HG03135 (cell line): ENCODE measurements around the gene IGLON5.

Source experiments
- ATAC-seq: cut with Tn5 transposase; IDR thresholded peaks from one replicate; pipeline ENCODE4 v1.9.1; 2021; ENCODE audit warnings: mild to moderate bottlenecking, moderate library complexity; ENCODE audit not compliant: unreplicated experiment

IGLON5 gene

DNA sequence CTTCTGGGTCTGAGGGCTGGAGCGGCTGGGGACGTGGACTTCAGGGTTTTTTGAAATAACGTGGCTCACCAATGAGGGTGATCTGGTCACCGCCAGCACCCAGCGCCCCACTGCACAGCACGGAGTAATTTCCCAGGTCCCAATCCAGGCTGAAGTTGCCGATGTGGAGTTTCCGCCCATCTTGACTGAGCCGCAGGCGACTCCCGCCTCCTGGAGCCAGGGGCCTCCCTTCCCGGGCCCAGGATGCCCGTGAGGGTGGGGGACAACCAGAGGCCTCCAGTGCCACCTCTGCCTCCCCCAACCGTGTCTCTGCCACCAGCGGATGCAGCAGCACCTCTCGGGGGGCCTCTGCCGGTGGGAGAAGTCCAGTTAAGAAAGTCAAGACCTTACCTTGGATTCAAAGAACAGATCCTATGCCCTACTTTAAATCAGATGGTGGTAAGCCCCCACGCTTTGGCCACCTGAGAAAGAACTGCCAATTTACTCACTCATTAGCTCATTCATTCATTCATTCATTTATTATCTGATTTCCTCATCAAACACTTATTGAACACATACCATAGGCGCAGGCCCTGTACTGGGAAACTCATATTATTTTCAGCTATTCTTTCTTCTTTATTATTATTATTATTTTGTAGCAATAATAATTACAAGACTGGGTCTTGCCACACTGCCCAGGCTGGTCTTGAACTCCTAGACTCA lies 26.6 kb downstream of the IGLON5 start:
- ATAC-seq, result no peak

DNA sequence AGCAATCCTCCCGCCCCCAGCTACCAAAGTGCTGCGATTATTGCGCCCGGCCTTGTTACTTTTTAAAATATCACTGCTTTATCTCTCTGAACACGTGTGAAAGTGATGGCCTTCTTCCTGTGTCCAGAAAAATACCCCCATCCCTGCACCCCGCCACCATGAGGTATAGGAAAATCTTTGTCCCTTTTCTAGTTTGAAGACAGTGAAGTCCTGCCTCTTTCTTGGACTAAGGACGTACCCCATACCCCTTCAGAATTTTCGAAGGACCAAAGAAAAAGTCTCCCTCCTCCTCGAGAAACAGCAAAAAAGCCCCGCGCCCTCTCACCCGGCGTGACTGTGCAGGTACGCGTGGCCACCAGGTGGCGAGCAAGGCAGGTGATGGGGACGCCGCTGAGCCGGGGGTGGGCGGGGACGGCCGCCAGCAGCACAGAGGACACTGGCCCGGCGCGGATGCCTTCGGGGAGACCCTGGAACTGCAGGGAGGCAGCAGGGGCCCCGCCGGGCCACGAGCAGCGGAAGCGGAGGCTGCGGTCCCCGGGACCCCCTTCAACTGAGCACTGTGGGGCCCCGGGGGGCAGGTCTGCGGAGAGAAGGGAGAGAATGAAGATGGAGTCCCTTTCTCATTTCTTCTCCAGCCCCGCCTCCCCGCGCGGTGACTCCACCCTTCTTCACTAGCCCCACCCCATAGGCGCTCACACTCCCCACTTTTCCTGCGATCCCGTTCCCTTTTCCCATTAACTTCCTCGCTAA lies 27.3 kb downstream of the IGLON5 start:
- ATAC-seq, result peak; percentile 61

GRCh38 chr19:51339313-51339686 lies 27.9 kb downstream of the IGLON5 start:
- ATAC-seq, result no peak

DNA sequence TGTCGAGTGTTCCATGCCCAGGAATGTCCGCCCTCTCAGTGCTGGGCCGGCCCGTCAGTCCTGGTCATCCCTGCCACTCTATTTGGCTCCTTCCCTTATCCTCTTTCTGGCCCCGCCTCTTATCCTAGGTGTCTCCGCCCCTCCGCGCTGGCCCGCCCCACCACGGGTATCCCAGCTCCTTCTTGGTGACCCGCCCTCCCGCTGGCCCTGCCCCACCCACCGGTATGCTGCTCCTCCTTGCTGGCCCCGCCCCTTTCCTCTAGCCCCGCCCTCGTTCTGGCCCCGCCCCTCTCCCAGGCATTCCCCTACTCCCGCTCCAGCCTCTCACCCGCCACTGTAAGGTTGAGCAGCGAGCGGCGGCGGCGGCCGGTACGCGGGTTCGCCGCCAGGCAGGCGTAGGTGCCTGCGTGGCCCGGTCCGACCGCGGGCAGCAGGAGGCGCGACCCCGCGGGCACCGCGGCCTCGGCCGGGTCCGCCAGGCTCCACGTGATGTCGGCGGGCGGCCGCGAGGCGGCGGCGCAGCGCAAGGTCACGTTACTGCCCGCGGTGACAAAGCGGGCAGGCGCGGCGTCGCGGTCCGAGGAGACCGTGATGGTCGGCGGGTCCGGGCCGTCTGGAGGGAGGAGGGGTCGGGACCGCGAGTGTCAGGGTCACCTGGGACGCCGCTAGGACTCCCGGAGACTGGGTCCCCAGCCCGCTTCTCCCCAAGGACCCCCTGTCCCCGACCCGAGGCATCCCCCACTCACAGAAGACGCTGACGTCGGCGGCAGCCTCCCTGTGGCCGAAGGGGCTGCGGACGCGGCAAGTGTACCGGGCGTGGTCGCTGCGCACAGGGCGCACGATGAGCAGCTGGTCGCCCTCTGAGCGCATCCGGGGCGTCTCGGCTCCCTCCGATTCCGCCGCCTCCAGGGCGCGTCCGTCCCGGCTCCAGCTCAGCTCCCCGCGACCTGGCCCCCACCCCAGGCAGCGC lies 28.5 kb downstream of the IGLON5 start:
- peak; percentile 54 for ATAC-seq

- ATAC-seq, result no peak
Measured at GRCh38 chr19:51341066-51341465, 29.6 kb downstream of the IGLON5 start.

DNA sequence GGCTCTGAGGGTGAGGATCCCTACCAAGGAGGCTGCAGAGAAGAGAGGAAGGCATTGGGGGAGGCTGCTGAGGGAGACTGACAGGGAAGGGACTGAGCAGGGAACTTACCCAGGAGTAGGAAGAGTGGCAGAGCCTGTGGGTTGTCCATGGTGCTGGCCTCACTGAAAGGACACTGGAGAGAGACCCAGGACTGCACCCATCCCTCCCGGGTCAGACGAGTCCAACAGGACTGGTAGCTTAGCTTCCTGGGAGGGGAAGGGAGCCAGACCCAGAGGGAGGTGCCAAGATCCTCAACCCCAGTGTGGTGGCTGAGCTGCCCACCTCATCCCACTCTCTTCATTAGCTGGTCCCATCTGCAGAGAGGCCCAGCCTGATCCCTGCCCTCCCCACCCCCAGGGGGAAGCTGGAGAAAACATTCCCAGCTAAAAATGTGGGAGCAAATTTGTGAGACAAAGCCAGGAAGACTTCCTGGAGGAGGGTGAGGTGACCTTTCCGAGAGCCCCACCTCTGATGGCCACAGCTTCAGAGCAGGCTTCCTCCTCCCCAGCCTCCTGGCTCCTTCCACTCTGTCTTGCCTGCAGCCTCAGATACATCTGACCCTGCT lies 30.6 kb downstream of the IGLON5 start, which contains the start of gene VSIG10L:
Gene VSIG10L (minus strand): TSS at position 164 of the 605 bp plus-strand sequence. CDS start 15 bp downstream, at position 149.
- no peak for ATAC-seq

GRCh38 chr19:51342631-51343569 lies 31.5 kb downstream of the IGLON5 start:
- ATAC-seq, result no peak

DNA sequence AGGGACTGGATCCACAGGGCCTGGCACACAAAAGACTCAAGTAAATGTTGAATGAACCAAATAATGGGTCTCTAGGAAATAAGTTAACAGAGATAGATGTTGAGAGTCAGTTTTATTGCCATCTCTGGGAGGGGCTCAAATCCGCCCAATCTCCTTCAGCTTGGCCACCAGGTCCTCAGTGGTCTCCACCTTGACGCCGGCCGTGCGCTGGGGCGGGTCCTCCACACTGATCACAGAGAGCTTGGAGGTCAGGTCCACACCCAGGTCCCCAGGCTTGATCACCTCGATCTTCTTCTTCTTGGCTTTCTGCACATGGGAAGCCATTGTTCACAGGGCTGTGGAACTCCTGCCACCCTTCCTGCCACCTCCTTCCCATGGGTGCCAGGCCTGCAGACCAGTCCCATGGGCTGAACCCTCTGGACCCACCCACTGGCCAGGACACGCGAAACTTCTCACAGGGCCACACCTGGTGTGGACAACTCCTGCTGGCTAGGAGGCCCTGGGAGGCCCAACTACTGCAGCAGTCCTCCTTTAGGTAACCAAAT lies 33.7 kb downstream of the IGLON5 start:
- ATAC-seq, result no peak

DNA sequence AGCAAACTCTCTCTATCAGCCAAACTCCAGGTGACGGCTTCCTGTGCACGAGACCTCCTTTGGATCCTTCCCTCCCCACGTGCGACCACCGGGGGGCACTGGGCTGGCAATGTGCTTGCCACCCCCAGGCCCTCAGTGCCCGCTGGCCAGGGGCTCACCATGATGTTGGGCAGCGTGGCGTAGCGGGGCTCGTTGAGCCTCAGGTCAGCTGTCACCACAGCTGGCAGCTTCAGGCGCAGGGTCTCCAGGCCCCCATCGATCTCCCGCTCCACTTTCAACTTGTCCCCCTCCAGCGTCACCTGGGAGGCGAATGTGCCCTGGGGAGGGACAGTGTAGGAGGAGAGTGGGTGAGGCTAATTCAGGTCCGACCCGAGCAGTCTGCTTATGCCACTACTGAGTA lies 35.3 kb downstream of the IGLON5 start:
- no peak for ATAC-seq

DNA sequence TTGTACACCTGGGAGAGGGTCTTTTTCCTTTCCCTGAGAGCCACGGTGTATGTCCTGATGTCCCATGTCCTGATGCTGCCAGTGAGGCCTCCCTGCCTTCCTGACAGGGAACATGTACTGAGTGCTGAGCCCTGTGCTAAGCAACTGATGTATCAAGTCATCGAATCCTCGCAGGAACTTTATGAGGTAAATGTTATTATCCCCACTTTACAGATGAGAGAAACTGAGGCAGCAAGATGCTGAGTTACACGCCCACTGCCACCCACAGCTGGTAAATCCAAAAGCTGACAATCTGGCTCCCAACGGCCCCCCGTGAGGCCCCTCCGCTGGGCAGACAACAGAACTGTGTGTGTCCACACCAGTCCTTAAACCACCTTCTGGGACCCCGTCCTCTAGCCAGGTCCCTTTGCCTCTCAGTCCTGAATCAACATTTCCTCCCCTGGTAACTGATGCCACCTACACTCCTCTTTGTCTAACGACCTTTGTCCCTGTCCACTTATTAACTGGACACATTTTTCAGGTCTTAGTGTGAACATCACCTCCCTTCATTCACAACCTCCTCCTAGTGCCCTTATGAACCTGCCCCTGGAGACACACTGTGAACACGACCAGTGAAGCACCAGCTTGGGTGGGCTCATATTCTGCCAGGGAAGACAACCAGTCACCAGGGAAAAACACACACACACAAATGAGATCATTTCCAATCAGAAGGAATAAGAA lies 35.9 kb downstream of the IGLON5 start:
- ATAC-seq, result no peak

DNA sequence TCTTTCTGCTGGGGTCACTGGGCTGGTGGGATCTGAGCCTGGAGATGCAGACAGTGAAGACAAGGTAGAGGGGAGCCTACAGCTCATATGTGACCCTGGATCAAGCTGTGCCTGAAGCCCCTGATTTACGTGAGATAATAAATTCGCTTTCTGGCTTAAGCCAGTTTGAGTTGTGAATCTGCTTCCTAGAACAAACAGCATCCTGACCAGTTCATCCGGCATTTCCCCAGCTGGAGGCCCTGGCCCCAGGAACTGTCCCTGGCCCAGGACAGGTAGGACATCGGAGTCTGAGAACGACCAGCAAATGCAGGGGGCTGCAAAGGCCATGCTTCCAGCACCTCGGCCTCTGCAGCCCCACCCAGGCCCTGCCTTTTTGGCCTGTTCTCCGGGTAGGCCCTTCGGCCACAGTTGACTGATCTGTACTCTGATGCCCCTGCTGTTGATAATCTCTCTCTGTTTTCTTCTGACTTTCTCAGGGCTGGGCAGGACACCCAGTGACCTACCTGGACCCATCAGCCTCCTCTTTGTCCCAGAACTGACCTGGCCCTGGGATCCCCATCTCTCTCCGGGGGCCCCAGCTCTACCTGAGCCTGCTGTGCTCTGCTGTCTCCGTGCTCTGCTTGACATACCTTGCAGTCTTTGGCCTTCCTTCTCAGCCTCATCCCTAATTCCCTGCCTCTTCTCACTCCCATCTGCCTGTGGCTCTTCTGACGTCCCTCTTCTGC lies 40.0 kb downstream of the IGLON5 start:
- no peak for ATAC-seq

GRCh38 chr19:51352783-51353360 lies 41.4 kb downstream of the IGLON5 start:
- ATAC-seq, result no peak

GRCh38 chr19:51354103-51354741 lies 42.8 kb downstream of the IGLON5 start:
- no peak for ATAC-seq

DNA sequence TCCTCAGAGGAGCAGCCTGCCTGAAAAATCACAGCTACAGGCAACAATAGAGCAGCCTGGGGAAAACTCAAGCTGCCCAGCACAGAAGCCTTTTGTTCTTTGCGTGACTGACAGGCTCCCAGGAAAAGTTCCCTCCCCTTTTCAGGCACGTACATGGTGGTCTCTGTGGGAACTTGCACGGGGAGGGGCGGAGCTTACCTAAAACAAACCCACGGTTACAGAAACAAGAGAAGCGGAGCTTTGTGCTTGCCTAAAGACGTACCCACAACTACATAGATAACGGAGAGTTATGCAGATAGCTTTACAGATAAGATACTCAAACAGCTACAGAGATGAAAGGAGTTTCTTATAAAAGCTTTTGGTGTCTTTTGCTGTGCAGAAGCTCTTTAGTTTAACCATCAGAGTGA lies 43.3 kb downstream of the IGLON5 start:
- no peak for ATAC-seq

- ATAC-seq, result no peak
Measured at GRCh38 chr19:51356159-51356801, 44.8 kb downstream of the IGLON5 start.

DNA sequence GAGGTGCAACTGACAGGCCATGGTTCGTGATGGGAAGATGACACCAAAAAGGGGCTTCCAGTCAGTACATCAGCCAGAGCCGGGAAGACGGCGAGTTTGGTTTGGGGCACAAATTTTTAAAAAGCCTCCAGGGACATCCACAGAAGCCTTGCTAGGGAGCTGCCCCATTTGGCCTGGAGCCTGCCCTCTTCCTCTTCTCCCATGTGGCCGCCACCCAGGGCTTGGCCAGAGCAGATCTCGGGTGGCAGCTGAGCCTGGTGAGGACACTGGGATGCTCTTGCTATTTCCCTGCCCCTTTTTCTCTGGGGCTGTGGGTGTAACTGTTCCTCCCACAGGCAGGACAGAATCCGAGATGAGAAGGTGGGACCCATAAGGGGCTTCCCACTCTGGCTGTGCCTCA lies 46.5 kb downstream of the IGLON5 start:
- no peak for ATAC-seq

GRCh38 chr19:51359294-51359693 lies 47.9 kb downstream of the IGLON5 start:
- ATAC-seq, result no peak
